HG03060 (cell line): ENCODE data around the gene DES.
"Not testable (repeated sequence)": the region's sequence is repeated elsewhere in the genome, so short reads cannot be mapped to it uniquely, and the experiment has no call there.

ENCODE experiments used
- ATAC-seq: cut with Tn5 transposase; IDR thresholded peaks from one replicate; pipeline ENCODE4 v1.9.1; 2021; ENCODE audit warnings: low read depth, moderate number of reproducible peaks; ENCODE audit not compliant: unreplicated experiment

The DES gene

DNA sequence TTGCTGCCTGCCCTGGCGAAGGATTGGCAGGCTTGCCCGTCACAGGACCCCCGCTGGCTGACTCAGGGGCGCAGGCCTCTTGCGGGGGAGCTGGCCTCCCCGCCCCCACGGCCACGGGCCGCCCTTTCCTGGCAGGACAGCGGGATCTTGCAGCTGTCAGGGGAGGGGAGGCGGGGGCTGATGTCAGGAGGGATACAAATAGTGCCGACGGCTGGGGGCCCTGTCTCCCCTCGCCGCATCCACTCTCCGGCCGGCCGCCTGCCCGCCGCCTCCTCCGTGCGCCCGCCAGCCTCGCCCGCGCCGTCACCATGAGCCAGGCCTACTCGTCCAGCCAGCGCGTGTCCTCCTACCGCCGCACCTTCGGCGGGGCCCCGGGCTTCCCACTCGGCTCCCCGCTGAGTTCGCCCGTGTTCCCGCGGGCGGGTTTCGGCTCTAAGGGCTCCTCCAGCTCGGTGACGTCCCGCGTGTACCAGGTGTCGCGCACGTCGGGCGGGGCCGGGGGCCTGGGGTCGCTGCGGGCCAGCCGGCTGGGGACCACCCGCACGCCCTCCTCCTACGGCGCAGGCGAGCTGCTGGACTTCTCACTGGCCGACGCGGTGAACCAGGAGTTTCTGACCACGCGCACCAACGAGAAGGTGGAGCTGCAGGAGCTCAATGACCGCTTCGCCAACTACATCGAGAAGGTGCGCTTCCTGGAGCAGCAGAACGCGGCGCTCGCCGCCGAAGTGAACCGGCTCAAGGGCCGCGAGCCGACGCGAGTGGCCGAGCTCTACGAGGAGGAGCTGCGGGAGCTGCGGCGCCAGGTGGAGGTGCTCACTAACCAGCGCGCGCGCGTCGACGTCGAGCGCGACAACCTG is at the start of gene DES:
TSS of gene DES (plus strand) at position 223 of the 857 bp plus-strand sequence. CDS start at position 309, 86 bp downstream.
- no peak for ATAC-seq

- ATAC-seq, result no peak
These were observed 49.4 kb upstream of the DES start for GRCh38 chr2:219368690-219369191.

GRCh38 chr2:219369447-219369861 is 48.7 kb upstream of the DES start:
- no peak for ATAC-seq

DNA sequence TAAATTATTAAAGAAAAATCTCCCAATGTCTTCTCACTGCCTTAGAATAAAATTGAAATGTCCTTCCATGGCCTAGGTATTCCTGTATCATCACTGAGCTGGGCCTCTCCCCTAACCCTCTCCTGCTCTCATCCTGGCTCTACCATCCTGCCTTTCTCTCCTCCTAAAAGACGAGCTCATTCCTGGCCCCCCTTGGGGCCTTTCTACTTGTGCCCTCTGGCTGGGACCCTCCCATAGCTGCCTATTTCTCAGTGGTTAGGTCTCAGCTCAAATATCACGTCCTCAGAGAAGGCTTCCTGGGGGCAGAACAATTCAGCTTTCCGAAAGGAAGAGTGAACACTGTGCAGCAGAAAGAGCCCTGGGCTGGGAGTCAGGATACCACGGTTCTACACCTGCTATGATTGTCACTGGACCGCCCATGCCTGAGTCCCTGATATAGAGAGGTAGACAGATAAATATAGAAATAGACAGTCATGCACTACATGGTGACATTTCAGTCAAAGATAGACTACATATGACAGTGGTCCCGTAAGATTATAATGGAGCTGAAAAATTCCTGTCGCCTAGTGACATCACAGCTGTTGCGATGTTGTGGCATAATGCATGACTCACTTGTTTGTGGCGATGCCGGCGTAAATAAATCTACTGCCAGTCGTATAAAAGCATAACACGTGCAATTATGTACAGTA is 39.9 kb upstream of the DES start:
- ATAC-seq, result no peak

- no peak for ATAC-seq
These were observed 37.3 kb upstream of the DES start for GRCh38 chr2:219380926-219381325.

DNA sequence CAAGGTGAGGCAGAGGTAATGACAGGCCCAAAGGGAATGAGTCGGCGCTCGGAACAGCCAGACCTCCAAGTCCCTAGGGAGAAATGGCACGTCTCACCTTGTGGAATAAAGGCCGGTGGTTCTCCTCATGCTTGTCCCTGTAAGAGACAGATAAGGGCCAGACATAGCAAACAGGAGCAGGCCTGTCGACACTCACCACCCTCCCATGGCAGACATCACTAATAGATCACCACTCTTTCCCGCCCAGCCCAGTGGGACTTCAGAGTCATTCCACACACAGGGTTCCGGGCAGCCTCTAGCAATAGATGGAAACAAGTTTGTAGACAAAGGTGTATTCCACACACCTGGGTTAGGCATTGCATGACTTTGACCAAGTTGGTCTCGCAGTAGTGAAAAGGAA is 36.7 kb upstream of the DES start:
- no peak for ATAC-seq

DNA sequence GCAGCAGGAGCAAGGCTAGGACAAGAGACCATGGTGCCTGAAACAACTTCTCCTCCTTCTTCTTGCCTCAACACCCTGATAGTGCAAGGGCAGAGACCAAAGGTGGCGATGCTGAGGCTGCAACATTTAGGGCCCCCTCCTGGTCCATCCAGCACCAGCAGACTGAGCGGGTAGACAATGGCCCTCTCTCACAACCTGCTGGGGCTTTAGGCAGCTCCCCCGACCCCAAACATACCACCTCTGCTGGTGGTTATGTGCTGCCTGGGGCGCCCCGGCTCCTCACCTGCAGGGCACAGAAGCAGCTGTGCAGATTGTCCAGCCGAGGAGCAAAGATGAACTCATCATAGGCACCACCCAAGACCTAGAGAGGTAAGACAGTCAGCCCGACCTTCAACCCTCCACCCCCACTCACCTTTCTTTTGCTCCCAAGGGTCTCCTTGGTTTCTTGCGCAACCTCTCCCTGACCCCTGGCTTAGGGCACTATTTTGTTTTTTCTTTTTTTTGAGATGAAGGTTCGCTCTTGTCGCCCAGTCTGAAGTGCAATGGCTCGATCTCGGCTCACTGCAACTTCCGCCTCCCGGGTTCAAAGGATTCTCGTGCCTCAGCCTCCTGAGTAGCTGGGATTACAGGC is 34.0 kb upstream of the DES start:
- no peak for ATAC-seq

DNA sequence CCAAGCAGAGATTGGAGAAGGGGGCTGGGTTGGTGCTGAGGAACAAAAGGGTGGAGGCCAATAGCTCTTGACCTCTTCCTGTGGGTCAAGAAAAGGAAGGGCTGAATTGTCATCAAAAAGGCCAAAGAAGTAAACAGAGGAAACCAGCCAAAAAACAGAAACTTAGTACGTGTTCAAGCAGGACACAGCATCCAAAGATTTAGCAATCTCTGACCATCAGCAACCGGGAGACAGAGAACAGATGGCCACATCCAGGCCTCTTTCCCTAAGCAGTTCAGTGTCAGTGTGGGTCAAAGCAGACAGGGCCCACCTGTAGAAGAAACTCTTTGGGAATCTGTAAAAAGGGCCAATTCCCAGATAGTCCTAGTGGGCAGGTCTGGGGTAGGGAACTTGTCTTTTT is 33.3 kb upstream of the DES start:
- ATAC-seq, result no peak

- no peak for ATAC-seq
These were observed 32.1 kb upstream of the DES start for GRCh38 chr2:219385958-219386520.

GRCh38 chr2:219386532-219387280 is 31.5 kb upstream of the DES start:
- no peak for ATAC-seq

GRCh38 chr2:219387306-219388120 is 30.7 kb upstream of the DES start, which contains the start of gene DNPEP:
DNPEP (minus strand) TSS chr2:219387912; CDS start chr2:219387794, 118 bp downstream.
- peak; percentile 48 for ATAC-seq

DNA sequence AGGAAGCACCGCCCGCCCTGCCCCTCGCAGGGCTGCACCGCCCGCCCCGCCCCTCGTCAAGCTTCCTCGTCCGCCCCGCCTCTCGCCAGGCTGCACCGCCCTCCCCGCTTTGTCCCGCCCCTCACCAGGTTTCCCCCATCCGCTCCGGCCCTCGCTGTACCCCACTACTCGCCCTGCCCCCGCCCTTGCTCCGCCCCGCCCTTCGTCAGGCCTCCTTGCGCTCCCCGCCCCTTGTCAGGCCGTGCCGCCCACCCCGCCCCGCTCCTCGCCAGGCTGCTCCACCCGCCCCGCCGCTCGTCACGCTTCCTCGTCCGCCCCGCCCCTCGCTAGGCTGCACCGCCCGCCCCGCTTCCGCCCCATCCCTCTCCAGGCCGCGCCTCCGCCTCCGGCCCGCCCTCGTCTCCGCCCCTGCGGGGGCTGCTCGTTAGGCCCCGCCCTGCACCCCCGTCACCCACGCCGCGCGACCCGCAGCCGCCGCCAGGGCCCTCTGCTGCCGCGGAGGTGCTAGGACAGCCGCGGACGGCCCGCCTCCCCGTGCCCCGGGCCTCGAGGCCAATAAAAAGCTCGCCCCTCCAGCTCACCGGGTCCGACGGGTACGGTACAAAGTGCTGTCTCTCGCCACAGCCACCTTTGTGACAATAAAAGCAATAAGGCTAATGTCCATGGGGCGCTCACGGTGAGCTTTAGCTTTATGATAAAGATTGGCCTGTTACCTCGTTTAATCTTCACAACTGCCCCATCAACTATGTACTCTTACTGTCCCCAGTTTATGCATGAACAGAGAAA is 29.9 kb upstream of the DES start:
- ATAC-seq, result peak; percentile 47

DNA sequence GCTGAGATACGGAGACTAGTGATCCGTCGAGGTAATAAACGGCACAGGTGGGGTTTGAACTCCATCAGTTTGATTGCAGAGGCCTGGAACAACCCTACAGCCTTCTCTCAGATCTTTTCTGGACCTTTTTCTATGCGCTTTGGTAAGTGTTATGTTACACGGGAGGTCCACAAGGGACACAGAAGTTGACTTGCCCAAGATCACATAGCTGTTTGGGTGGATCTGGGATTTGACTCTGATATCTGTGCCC is 29.3 kb upstream of the DES start:
- ATAC-seq, result no peak

- ATAC-seq, result no peak
These were observed 25.4 kb upstream of the DES start for GRCh38 chr2:219392754-219393153.

GRCh38 chr2:219395056-219395455 is 23.1 kb upstream of the DES start:
- ATAC-seq, result not testable (repeated sequence)

GRCh38 chr2:219395609-219396008 is 22.6 kb upstream of the DES start:
- ATAC-seq, result no peak

DNA sequence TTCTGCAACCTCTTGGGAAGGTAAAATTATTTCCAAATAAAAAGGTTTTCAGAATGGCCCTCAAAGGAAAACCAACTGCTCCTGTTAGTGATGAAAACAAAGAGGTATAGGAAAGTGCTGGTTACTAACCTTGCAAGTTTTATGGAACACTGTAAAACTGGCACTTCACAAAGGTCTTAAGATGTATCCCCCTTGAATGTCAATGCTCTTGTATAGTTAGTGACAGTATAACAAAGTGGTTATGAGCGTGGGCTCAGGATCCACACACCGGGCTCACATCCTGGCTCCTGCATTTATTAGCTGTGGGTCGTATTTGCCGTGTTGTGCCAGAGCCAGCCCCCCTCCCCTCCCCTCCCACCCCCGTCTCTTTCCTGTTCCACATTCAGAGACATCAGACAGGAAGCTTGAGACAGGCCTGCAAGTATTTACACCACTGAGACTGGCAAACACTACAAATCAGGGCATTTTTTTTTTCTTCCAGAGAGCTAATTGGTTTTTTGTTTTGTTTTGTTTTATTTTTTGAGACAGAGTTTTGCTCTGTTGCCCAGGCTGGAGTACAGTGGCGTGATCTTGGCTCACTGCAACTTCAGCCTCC is 21.2 kb upstream of the DES start:
- ATAC-seq, result no peak

DNA sequence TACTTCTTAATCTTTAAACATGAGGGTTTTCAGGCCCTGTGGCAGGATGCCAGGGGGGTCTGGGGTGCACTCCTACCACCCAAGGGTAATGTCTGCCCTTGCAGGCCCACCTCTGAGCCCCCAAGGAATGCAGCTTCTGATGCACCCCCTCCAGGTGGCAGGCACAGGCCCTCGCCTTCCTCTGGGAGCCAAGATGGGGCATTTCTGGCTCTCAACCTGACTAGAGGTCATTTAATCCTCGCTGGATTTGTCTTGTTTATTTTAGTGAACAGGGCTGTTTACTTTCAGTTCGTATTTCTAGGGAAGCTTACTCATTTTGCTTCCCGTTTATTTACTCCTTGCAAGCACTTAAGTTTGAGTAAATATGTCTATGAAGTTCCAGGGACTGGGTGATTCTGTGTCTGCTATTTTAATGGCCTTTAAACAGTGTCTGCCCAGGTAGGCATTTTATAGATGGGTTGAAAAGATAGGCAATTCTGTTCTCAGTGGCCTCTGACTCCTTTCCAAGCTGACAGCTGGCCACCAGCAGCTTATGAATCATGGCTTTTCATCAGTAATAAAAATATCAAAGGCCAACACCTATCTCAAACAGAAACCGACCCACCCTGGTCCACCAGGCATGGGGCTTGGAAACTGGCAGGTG is 19.3 kb upstream of the DES start:
- no peak for ATAC-seq
